ENCODE data around the gene OXER1.

The OXER1 gene

GRCh38 chr2:42768706-42769256 lies 4.8 kb upstream of the OXER1 start:
- DNase-seq: no peak

DNA sequence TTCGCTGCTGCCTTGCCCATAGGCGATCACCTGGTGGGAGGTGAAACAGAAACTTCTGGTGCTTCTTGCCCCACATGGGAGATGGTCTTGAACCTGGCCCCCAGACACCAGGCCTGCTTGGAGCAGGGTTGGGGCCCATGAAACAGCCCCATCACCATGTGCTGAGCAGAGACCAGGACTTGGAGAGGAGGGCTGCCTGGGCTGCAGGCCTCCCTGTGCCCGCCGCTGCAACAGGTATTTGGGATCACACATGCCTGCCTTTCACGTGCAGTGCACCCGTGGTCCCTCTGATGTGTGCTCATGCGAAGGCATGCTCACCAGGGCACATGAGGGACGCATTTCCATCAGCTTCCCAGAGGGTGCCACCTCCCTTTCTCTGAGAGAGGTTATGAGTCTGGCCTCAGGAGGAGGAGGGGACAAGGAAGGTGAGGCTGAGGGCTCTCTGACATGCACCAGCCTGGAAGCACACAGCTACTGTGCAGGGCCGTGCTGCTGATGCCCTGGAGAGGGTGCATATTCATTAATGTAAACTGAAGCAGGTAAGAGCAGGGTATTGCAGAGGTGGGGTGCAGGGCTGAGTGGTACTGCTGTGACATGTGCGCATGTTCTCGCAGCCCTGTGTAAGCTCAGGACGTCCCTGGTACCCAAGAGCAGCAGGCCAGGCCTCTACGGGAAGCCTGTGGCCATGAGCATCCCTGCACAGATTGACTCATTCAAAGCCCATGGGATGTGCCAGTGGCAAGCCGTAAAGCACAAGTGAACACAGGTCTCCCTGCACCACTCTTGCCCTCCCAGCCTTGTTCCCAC lies 4.2 kb upstream of the OXER1 start:
- no peak for DNase-seq

DNA sequence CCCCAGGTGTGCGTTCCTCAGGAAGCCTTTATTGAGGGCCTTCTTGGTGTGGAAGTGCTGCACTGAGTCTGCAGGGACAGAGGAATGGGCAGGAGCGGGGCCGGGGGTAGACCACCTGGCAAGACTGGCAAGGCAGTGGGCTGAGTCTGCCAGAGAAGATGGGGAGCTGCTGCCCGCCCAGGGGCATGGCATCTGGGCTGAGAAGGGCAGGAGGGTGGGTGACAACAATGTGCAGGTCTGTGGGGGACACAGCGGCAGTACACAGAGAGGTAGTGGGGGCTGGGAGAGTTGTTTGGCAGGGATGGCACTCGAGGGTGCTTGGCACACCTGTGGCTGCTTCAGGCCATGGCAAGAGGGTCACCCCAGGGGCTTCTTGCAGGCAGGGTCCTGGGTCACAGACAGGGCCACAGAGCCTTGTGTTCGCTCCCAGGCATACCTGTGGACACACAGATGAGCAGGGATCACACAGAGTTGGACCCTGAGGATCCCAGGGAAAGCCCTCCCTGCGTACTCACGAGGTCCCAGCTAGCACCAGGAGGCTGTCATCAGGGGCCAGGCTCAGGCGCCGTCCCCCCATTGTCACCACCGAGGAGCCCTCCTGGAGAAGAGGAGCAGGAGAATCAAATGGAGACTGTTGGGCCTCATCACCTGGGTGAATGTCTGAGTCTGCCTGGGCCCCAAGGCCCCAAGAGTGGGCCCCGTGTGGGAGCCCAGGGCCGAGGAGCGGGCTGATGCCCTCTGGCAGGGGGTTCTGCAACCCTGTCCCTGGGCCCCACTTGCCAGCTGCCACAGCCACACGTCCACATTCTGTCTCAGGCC lies 3.4 kb upstream of the OXER1 start:
- DNase-seq: no peak

- no peak for DNase-seq
Observed at GRCh38 chr2:42765686-42766085, 1.8 kb upstream of the OXER1 start.

GRCh38 chr2:42764901-42765300 lies 966 bp upstream of the OXER1 start:
- DNase-seq: no peak

DNA sequence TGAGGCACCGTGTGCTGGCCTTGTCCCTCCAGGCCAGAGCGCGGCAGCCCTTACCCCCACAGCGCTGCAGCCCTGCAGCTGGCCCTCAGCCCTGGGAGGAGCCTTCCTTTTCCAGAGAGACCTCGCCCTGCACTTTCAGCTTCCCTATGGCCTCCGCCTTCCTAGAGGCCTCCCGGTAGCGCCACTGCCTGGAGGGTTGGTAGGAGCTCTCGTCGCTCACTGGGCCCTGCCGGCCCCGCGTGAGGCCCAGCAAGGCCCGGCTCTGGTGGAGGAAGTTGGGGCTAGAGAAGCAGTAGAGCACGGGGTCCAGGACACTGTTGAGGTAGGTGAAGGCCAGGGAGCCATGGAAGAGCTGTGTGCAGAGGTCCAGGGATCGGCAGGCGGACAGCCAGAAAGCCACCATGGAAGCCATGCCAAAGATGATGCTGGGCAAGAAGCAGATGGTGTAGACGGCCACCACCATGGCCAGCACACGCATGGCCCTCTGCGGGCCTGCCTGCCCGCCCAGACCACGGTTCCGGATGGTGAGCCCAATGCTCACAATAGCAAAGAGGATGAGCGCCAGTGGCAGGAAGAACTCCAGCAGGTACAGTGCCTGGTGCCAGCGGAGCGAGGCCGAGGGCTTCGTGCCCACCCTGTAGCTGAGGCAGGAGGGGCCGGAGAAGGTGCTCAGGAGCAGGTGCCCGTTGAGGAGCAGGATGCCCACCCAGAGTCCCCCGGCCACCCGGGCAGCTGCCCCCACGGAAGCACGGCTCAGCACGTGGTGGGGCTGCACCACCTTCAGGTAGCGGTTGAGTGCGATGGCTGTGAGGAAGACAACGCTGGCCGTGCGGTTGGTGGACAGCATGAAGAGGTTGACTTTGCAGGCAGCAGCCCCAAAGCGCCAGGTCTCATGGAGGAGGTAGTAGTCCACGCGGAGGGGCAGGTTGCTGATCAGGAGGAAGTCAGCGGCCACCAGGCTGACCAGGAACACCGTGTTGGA lies 821 bp downstream of the OXER1 start:
- DNase-seq: no peak

DNA sequence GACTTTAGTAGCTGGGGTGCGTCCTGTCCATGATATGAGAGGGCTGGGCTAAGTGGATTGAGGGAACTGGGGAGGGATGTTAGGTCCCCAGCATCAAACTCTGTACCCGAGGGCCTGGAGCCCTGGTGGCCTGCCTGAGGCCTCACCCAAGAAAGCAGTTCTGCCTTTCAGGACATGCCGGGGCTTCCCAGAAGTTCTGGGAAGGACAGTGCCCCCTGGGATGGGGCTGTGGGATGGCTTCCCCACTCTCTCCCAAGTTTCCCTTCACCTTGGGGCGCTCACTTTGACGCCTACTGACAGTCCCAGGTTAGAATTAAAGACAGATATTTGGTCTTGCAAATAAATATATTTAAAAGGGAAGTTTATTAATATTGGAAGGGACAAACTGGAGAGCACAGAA lies 1.8 kb downstream of the OXER1 start:
- DNase-seq: no peak

GRCh38 chr2:42761554-42761953 lies 2.4 kb downstream of the OXER1 start:
- DNase-seq: no peak

DNA sequence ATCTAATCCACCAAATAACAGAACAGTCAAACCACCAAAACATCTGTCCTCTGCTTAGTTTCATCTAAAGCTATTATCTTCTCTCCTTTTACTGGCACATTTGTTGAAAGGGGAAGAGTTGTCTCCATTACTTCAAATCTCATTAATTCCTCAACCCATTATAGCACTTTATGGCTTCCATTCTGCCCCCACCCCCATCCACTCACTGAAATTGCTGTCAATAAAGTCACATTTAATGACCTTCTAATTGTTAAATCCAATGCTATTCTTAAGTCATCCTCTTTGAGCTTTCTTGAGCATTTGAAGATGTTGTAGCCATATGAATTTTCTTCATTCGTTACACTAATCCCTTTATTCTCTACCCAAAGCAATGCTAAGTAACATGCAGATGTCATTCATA lies 5.2 kb downstream of the OXER1 start:
- DNase-seq: no peak

DNA sequence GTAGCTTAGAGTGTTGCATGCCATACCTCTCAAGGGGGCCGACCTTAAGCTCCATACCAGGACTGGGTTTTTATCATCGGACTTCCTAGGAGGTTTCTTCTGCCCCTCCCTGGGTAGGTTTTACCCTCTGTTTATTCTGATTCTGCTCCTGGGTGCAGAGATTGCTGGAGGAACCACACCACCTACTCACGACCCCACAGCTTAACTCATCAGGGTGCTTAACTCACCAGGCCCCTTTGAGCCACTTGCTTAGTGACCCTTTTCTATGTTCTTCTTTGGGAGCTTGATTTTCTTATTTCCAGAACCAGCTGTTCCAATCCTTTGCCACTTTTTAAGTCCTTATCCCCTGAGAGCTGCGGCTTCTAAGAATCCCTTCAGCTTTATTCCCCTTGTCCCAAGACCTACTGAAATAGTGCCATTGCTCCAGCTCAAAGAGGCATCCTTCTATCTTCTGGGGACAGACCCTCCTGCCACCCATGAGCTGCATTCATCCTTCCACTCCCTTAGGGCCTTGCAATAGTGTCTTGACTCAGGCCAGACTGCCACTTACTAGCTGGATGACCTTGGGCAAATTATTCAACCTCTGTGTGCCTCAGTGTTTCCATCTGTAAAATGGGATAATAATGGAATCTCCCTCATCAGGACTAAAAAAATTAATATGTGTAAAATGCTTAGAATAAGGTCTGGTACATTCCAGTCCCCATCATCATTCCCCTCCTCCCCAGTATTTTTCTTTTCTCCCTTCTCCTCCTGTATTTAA lies 5.8 kb downstream of the OXER1 start:
- DNase-seq: no peak

GRCh38 chr2:42756966-42757513 lies 6.9 kb downstream of the OXER1 start:
- DNase-seq: peak; percentile 7

GRCh38 chr2:42756150-42756775 lies 7.7 kb downstream of the OXER1 start:
- DNase-seq: no peak

DNA sequence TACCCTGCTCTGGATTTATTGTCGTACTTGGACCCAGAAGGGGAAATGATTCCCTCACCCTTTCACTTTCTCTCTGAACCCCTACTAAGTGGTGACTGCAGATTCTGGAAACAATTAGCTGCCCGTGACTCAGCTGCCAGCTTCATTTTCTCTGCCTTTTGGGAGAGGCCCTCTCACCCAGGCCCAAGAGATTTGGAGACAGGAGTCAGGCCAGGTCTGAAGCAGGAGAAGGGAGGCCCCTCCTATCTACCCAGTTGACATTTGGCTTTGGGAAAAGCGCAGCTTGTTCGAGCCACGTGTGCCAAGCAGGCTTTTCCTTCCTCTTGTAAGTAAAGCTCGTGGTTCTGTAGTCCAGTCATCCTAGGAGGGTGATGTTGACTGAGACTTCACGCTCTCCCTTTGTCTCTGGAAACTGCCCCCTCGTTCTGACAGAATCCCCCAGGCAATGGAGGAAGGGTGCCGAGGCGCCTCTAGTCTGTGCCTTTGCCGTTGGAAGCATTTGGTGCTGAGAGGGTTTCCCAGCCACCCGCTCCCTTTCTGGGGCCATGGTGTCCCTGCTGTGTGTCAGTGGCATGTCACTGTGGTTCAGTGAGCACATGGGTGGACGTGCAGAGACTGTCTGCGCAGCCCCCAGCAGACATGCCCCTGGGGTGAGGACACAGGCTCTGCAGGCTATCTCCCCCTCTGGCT lies 8.6 kb downstream of the OXER1 start:
- DNase-seq: no peak

DNA sequence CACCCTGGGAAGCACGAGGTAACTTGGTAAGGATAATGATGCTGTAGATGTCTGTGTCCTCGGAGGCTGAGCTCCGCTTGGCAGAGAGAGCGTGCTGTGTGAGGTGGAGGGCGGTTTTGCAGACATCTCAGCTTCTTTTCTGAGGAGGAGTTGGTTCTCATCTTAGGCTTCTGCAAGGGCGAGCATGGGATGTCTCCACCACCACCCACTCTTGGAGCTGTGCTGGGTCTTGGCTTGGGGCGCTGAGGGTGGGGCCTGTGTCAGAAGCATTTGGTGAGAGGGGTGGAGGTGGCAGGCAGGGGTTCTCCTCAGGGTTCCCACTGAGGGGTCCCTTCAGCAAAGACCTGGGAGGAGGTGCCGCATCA lies 9.2 kb downstream of the OXER1 start:
- DNase-seq: no peak

GRCh38 chr2:42754021-42754775 lies 9.7 kb downstream of the OXER1 start:
- no peak for DNase-seq

DNA sequence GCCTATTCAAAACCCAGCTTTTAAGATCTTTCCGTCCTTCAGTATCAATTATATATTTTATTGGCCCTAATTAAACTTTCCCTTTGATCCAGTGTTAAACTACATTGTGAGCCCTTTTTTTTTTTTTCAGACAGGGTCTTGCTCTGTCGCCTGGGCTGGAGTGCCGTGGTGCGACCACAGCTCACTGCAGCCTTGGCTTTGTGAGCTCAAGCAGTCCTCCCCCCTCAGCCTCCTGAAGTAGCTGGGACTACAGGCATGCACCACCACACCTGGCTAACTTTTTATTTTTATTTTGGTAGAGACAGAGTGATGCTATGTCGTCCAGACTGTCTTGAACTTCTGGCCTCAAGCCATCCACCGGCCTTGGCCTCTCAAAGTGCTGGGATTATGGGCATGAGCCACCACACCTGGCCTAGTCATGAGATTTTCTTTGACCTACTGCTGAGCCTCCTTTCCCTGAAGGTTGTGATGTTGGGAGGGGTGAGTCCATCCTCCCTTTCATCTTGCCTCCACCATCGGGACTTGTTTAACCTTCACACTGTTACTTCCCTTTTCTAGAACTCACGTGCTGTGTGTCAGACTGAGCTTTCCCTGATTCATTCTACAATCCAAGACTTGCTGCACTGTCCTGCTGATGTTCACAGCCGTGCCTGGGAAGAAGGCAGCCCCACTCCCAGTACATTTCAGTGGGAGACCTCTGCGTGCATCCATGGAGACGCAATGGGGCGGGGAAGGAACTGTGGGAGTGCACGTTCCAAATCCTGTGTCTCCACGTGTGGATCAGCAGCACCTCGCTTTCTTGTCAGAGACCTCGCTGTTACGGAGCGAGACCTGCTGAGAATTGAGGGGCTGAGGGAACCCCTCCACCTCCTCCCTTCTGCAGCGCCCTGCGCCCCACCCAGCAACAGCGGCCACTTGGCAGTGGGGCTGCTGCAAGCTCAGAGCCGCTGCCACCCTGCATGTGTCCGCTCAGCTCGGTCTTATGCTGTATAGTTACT lies 10.8 kb downstream of the OXER1 start:
- no peak for DNase-seq

DNA sequence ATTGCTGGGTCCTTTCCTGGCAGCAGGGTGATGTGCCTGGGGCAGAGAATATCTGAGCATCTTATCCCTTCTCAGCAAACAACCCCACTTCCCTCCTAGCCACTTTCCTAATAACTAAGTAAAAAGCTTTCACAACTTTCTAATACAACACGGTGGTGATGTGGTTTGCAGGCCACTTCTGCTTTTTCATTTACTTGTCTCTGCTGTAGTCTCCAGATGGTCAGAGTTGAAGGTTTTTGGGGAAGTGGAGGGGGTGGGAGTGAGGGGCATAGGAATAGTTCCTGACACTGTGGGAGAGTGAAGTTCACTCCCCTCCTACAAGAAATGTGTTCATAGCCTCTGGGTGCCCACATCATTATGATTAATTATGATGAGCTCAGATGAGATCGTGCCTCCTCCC lies 11.6 kb downstream of the OXER1 start:
- no peak for DNase-seq

GRCh38 chr2:42748840-42749239 lies 15.1 kb downstream of the OXER1 start:
- no peak for DNase-seq

DNA sequence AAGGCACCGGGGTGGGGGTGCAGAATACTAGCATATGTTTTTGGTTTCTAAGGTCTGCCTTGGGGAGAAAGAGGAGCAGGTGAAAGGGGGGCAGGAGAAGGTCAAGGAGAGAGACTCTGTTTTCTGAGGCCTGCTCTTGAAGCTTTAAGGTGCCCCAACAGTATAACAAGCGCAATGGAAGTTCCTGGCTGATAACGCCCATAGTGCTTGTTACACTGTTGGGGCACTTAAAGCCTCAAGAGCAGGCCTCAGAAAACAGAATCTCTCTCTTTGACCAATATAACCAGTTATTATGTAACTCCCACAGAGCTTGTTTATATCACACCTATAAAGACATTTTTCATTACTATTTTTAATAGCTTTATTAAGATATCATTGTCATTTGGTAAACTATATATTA lies 16.5 kb downstream of the OXER1 start:
- no peak for DNase-seq

All from NCI-H1436 (cell line).